ACC112 (cell line): ENCODE results near the gene GRM8.

Experiments used
- H2AFZ ChIP-seq: fragments of 200-600 bp; sonication (generic); one replicate; pipeline ENCODE4 v1.6.0; 2017; ENCODE audit warnings: antibody characterized with exemption, low read length; ENCODE audit not compliant: unreplicated experiment
- H3K27ac ChIP-seq: fragments of 200-600 bp; sonication (generic); 2 replicates; pipeline ENCODE4 v1.5.1; 2014; ENCODE audit warnings: low read depth, mild to moderate bottlenecking, antibody characterized with exemption, low read length, moderate library complexity
- H3K27me3 ChIP-seq: fragments of 200-600 bp; sonication (generic); 2 replicates; pipeline ENCODE4 v1.6.1; 2014; ENCODE audit warnings: mild to moderate bottlenecking, antibody characterized with exemption, low read length, moderate library complexity, mixed read lengths; ENCODE audit not compliant: insufficient read depth
- H3K36me3 ChIP-seq: fragments of 200-600 bp; sonication (generic); 2 replicates; pipeline ENCODE4 v1.6.1; 2016; ENCODE audit warnings: mild to moderate bottlenecking, antibody characterized with exemption, low read length, moderate library complexity, mixed read lengths; ENCODE audit not compliant: insufficient read depth
- H3K4me1 ChIP-seq: fragments of 200-600 bp; sonication (generic); one replicate; pipeline ENCODE4 v1.6.1; 2016; ENCODE audit warnings: low read length, mixed read lengths; ENCODE audit not compliant: insufficient read depth, unreplicated experiment, control insufficient read depth
- H3K4me3 ChIP-seq: fragments of 200-600 bp; sonication (generic); 2 replicates; pipeline ENCODE4 v1.5.1; 2014; ENCODE audit warnings: mild to moderate bottlenecking, low read depth, low read length
- H3K79me2 ChIP-seq: fragments of 200-600 bp; sonication (generic); one replicate; pipeline ENCODE4 v1.6.0; 2016; ENCODE audit warnings: low read length; ENCODE audit not compliant: control insufficient read depth, unreplicated experiment, insufficient read depth

GRM8 gene

GRCh38 chr7:126419047-126419446, 833.7 kb downstream of the GRM8 start:
- no peaks in the 10 kb centered on the region for H3K27me3 ChIP-seq
- no peak overlapping the region for H3K27ac ChIP-seq
- no peaks in the 10 kb centered on the region for H3K79me2 ChIP-seq
- no peaks in the 10 kb centered on the region for H3K4me1 ChIP-seq
- H3K4me3 ChIP-seq, result no peak overlapping the region
- H2AFZ ChIP-seq, result no peak overlapping the region
- no peaks in the 10 kb centered on the region for H3K36me3 ChIP-seq

- Histone ChIP-seq H3K79me2 (no peaks in the 10 kb centered on the region), H3K27me3 (no peaks in the 10 kb centered on the region), H3K4me1 (no peaks in the 10 kb centered on the region), H3K36me3 (no peaks in the 10 kb centered on the region), H2AFZ (no peak overlapping the region), H3K4me3 (peak overlapping the region; percentile 71), H3K27ac (no peak overlapping the region)
Measured at GRCh38 chr7:126411821-126412383, 840.8 kb downstream of the GRM8 start.

- Histone ChIP-seq H3K36me3 (no peaks in the 10 kb centered on the region), H3K27me3 (no peaks in the 10 kb centered on the region), H2AFZ (peak overlapping the region; percentile 45), H3K4me3 (peak overlapping the region; percentile 71), H3K27ac (no peak overlapping the region), H3K79me2 (no peaks in the 10 kb centered on the region), H3K4me1 (no peaks in the 10 kb centered on the region)
Measured at GRCh38 chr7:126411032-126411820, 841.5 kb downstream of the GRM8 start.

GRCh38 chr7:126403040-126403439, 849.7 kb downstream of the GRM8 start:
- Histone ChIP-seq H3K4me3 (no peak overlapping the region), H3K36me3 (no peaks in the 10 kb centered on the region), H2AFZ (no peak overlapping the region), H3K4me1 (no peaks in the 10 kb centered on the region), H3K27ac (no peak overlapping the region), H3K27me3 (no peaks in the 10 kb centered on the region), H3K79me2 (no peaks in the 10 kb centered on the region)

GRCh38 chr7:126401918-126402317, 850.8 kb downstream of the GRM8 start:
- no peak overlapping the region for H3K4me3 ChIP-seq
- no peak overlapping the region for H2AFZ ChIP-seq
- no peaks in the 10 kb centered on the region for H3K4me1 ChIP-seq
- H3K79me2 ChIP-seq, result no peaks in the 10 kb centered on the region
- no peaks in the 10 kb centered on the region for H3K36me3 ChIP-seq
- H3K27ac ChIP-seq, result no peak overlapping the region
- H3K27me3 ChIP-seq, result no peaks in the 10 kb centered on the region

GRCh38 chr7:126398851-126399529, 853.8 kb downstream of the GRM8 start:
- no peak overlapping the region for H3K27ac ChIP-seq
- no peaks in the 10 kb centered on the region for H3K4me1 ChIP-seq
- H3K36me3 ChIP-seq, result no peaks in the 10 kb centered on the region
- no peak overlapping the region for H3K4me3 ChIP-seq
- H2AFZ ChIP-seq, result no peak overlapping the region
- no peaks in the 10 kb centered on the region for H3K79me2 ChIP-seq
- no peaks in the 10 kb centered on the region for H3K27me3 ChIP-seq

- Histone ChIP-seq H3K27me3 (no peaks in the 10 kb centered on the region), H3K4me1 (no peaks in the 10 kb centered on the region), H2AFZ (no peak overlapping the region), H3K27ac (no peak overlapping the region), H3K36me3 (no peaks in the 10 kb centered on the region), H3K79me2 (no peaks in the 10 kb centered on the region), H3K4me3 (no peak overlapping the region)
Measured at GRCh38 chr7:126398285-126398684, 854.5 kb downstream of the GRM8 start.

- no peaks in the 10 kb centered on the region for H3K27me3 ChIP-seq
- H3K4me3 ChIP-seq, result no peak overlapping the region
- H2AFZ ChIP-seq, result no peak overlapping the region
- no peaks in the 10 kb centered on the region for H3K79me2 ChIP-seq
- no peak overlapping the region for H3K27ac ChIP-seq
- H3K36me3 ChIP-seq, result no peaks in the 10 kb centered on the region
- H3K4me1 ChIP-seq, result no peaks in the 10 kb centered on the region
Measured at GRCh38 chr7:126394406-126394805, 858.3 kb downstream of the GRM8 start.
